RWPE2 (cell line): ENCODE data around the gene FXYD6.

Experiments used
- ATAC-seq: fragments of 200-7000 bp; cut with Tn5 transposase; 3 replicates; pipeline ENCODE4 v1.9.1; 2021; ENCODE audit warnings: low read depth
- DNase-seq: peaks from one replicate; pipeline ENCODE4 v3.0.0-alpha.2; 2020; ENCODE audit warnings: low spot score
- H3K27ac ChIP-seq: fragments of 450-650 bp; 2 replicates; pipeline ENCODE4 v1.5.1; 2017; ENCODE audit warnings: mild to moderate bottlenecking; ENCODE audit not compliant: poor library complexity, severe bottlenecking
- H3K27me3 ChIP-seq: fragments of 250-450 bp; sonication (Bioruptor Pico); 2 replicates; pipeline ENCODE4 v1.5.1; 2021; ENCODE audit warnings: mild to moderate bottlenecking, moderate library complexity; ENCODE audit not compliant: insufficient read depth, poor library complexity, severe bottlenecking
- H3K36me3 ChIP-seq: fragments of 250-450 bp; sonication (Bioruptor Pico); 2 replicates; pipeline ENCODE4 v1.5.1; 2020; ENCODE audit warnings: low read depth, mild to moderate bottlenecking, moderate library complexity
- H3K4me1 ChIP-seq: fragments of 250-450 bp; sonication (Bioruptor Pico); 2 replicates; pipeline ENCODE4 v1.5.1; 2021; ENCODE audit warnings: mild to moderate bottlenecking, moderate library complexity; ENCODE audit not compliant: insufficient read depth, poor library complexity, severe bottlenecking
- H3K4me3 ChIP-seq: fragments of 250-450 bp; sonication (Bioruptor Pico); 2 replicates; pipeline ENCODE4 v1.5.1; 2021; ENCODE audit warnings: mild to moderate bottlenecking, moderate library complexity; ENCODE audit not compliant: severe bottlenecking
- H3K9me3 ChIP-seq: fragments of 250-450 bp; sonication (Bioruptor Pico); 2 replicates; pipeline ENCODE4 v1.5.1; 2021; ENCODE audit warnings: mild to moderate bottlenecking, moderate library complexity; ENCODE audit not compliant: severe bottlenecking
- CTCF ChIP-seq: fragments of 450-650 bp; IDR thresholded peaks from one replicate; pipeline ENCODE4 v1.5.1; 2017; ENCODE audit warnings: mild to moderate bottlenecking, moderate library complexity; ENCODE audit not compliant: poor library complexity, severe bottlenecking

Gene FXYD6

DNA sequence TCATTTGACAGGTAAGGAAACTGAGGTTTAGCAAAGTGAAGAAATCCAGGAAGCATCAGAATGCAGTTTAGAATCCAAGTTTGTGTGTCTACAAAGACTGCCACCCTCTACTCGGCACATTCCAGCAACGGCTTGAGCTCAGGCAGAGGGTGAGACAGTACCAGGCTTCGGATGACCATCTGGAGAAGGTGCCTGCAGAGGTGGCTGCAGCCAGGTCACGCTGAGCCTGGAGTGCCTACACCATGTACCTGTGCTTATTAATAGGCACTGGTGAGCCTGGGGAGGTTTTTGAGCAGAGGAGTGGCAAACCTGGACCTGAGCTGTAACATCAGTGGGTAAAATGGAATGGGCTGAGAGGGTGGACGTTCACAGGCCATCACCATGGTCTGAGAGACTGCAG, 4.7 kb downstream of the FXYD6 start:
- ATAC-seq (no peak), DNase-seq (no peak)
- no peaks in the 10 kb centered on the region for H3K36me3 ChIP-seq
- no peaks in the 10 kb centered on the region for H3K4me1 ChIP-seq
- no peak overlapping the region for H3K4me3 ChIP-seq
- H3K9me3 ChIP-seq = no peaks in the 10 kb centered on the region
- no peak for TF ChIP-seq CTCF
- H3K27ac ChIP-seq = no peak overlapping the region
- H3K27me3 ChIP-seq = peaks cover 36% of the 10 kb centered on the region

DNA sequence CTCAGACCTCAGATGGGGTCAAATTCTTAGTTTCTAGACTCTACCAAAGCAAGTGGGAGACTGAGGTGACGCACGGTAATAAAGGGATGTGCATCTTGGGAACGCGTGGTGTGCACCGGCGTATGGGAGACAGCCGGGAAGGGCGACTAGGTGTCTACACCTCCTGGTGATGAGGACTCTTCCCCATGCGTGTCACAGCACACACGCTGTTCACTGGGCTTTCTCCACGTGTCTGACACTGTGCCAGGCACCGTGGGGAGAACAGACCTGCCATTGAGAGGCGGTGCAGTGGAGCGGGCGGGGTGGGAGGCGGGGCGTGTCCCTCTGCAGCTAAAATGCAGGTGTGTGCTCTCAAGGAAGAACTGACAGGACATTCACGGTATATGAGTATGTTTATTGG, 5.3 kb downstream of the FXYD6 start:
- TF ChIP-seq CTCF = no peak

DNA sequence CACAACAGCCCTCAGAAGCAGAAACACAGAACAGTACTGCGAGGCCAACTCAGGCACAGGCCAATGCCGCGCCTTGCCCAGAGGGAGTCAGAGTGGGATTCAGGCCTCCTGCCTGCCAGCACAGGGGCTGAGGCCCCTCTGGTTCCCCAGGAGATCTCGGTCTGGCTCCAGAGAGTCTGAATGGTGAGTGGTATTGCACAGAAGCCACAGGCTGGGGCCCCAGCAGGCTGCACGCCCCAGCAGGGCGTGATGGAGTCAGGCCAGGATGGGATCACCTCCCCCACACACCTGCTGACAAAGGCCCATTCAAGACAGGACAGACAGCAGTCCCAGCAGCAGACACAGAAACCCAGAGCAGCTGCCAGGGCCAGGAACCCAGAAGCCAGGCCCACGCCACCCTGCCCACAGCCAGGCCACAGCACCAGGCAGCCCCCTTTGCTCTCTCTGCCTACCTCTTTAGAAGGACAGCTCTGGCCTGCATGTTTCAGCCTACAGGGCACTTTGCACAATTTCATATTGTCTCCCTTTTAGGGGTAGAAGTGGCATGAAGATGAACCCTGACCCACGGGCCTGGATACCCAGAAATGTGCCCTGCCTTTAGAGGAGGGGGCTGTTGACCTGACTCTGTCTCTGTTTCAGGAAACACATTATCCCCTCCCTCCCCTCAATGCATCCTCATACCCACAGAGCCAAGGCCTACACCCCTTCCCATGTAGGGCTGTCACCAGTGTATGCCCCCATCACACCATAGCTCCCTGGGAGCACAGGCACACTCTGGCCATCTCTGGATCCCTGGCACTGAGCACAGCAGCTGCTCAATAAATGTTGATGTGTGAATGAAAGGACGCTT, 6.1 kb downstream of the FXYD6 start:
- H3K27ac ChIP-seq = no peak overlapping the region
- no peak for ATAC-seq
- H3K27me3 ChIP-seq = peaks cover 23% of the 10 kb centered on the region
- H3K9me3 ChIP-seq = no peaks in the 10 kb centered on the region
- no peak for DNase-seq
- H3K4me1 ChIP-seq = no peaks in the 10 kb centered on the region
- no peak overlapping the region for H3K4me3 ChIP-seq
- TF ChIP-seq CTCF = no peak
- no peaks in the 10 kb centered on the region for H3K36me3 ChIP-seq

More for the DNA sequence above, 5.3 kb downstream of the FXYD6 start:
- ATAC-seq (no peak), DNase-seq (no peak)
- Histone ChIP-seq H3K4me1 (no peaks in the 10 kb centered on the region), H3K4me3 (no peak overlapping the region), H3K9me3 (no peaks in the 10 kb centered on the region), H3K27ac (no peak overlapping the region), H3K36me3 (no peaks in the 10 kb centered on the region), H3K27me3 (peaks cover 32% of the 10 kb centered on the region)

DNA sequence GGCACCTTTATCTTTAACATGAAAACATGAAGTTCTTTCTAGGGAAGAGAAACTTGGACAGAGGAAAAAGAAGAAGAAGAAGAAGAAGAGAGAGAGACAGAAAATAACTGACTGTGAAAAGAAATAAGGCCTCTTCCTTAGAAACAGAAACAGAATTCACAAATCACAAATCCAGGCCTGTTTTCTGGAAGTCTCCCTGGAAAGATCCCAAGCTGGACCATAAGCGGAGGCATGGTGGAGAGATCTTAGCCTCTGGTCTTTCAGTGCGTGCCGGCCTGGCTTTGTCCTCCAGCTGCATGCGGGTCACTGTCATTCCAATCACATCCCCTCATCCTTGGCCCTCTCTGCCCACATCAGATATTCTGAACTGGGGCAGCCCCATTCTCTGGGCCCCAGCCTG, 6.9 kb downstream of the FXYD6 start:
- Histone ChIP-seq H3K4me1 (no peaks in the 10 kb centered on the region), H3K4me3 (no peak overlapping the region), H3K9me3 (peaks cover 2% of the 10 kb centered on the region), H3K27ac (no peak overlapping the region), H3K27me3 (peaks cover 16% of the 10 kb centered on the region), H3K36me3 (no peaks in the 10 kb centered on the region)
- no peak for TF ChIP-seq CTCF
- ATAC-seq (no peak), DNase-seq (no peak)
